Central memory CD4-positive, alpha-beta T cell (primary cell): ENCODE results near the gene TESPA1.
"Not testable (repeated sequence)": the region's sequence is repeated elsewhere in the genome, so short reads cannot be mapped to it uniquely, and the experiment has no call there.

Experiments used
- DNase-seq: peaks from one replicate; pipeline ENCODE4 v3.0.0; 2022

Gene TESPA1

DNA sequence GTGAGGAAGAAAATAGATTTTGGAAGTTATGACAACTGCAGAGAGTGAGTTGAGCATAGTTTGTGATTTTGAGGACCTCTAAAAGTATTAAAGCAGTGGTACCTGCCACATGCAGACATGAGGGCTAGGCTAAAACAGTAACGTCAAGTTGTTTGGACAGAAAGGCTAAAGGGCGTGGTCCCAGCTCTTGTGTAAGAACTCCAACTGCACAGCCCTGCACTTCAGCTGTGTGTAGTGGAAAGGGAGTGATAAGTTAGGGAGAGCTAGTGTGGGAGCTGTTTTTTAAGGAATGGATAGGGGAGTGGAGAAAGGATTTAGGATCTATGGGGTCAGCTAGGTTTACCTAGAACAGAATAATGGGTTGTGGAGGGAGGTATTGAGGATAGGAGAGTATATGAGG, 39.5 kb downstream of the TESPA1 start:
- DNase-seq = no peak

DNA sequence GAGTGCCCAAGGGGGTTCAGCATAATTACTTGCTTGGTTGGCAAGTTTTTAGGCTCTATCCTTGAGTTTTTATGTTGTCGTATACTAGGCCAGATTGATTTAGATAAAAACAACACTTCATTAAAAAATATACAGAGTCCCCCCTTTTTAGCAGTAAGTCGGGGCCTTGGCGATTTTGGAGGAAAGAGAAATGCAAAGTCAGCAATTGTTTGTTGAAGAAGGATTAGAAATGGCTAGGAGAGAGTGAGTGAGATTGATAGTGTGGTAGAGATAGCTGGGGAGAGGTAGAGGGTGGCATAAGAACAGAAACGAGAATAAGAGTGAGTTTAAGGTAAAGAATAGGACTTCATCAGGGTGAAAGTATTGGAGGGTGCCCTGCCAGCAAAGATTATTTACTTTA, 41.3 kb downstream of the TESPA1 start:
- not testable (repeated sequence) for DNase-seq

DNA sequence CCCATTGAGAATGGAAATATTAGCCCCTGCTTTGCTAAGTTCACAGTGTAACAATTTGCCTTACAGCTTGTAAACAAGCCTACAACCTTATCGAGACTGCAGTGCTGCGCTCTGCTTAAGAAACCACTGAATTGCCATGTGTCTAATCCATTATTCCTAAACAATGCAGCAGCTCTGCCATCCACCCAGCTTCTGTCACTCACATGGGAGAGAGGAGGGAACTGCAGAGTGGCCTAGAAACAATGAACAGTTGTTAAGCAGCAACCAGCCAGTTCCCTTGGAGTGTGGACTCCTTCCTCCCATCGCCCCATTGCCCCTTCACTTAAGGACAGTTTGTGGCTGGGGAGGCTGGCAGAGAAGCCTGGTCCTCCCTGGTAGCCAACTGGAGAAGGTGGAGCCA, 42.9 kb downstream of the TESPA1 start:
- no peak for DNase-seq

DNA sequence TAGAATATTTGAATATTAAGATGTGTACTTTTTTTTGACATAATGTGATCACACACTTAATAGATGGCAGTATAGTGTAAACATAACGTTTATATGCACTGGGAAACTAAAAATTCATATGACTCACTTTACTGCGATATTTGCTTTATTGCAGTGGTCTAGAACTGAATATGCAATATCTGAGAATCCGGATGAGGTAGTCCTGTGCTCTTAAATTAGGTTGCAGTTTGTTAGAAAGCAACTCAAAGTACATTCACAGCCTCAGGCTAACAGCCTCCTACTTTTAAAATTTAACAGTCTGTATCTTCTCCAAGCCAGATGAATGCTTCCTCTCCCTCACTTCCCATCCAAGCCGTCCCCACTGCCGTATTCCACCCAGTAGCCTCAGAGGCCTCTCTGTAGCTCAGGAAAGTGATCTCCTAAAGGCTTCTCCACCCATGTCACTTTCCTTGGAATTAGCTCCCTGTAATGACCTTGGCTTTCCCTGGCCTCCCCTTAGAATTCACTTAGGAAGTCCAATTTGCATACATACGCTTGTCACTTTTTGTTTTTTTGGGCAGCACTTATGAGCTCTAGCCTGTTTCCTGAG, 43.7 kb downstream of the TESPA1 start:
- DNase-seq = no peak

DNA sequence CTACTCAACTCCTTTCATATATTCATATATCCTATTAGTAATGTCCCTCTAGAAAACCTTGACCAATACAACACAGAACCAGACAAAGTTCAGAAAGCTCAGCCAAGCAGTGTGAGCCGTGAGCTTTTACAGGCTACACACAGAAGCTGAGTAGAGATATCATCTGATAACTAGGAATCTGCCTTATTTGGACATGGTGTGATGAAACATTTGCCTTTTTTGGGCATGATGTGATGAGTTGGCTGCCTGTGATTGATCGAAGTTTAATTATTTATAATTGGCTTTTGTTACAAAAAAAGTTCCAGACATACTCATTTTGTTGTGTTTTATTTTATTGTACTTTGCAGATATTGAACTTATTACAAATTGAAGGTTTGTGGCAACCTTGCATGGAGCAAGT, 46.6 kb downstream of the TESPA1 start:
- DNase-seq = no peak

DNA sequence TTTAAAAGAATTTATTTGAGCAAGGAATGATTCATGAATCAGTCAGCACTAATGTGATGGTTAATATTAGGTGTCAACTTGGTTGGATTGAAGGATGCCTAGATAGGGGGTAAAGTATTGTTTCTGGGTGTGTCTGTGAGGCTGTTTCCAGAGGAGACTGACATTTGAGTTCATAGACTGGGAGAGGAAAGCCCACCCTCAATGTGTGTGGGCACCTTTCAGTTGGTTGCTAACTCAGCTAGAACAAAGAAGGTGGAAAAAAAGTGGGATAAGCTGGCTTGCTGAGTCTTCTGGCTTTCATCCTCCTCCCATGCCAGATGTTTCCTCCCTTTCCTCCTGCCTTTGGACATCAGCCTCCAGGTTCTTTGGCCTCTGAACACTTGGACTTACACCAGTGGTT, 47.2 kb downstream of the TESPA1 start:
- no peak for DNase-seq

DNA sequence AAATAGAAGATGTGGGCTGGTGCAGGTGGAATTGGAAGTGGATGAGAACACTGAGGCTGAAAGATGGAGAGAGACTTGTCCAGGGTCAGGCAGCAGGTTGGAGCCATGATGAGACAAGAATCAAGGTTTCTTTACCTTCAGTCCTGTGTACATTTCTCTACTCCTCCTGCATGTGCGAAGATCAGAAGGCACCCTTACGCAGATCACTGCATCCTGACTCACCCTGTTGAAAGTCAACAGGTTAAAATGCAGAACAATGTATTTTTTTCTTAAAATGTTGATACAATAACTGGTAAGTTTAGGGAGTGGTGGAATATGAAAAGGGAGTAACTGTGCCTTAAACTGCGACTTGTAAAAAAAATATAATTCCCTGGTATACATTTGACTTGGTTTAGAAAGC, 47.8 kb downstream of the TESPA1 start:
- no peak for DNase-seq

DNA sequence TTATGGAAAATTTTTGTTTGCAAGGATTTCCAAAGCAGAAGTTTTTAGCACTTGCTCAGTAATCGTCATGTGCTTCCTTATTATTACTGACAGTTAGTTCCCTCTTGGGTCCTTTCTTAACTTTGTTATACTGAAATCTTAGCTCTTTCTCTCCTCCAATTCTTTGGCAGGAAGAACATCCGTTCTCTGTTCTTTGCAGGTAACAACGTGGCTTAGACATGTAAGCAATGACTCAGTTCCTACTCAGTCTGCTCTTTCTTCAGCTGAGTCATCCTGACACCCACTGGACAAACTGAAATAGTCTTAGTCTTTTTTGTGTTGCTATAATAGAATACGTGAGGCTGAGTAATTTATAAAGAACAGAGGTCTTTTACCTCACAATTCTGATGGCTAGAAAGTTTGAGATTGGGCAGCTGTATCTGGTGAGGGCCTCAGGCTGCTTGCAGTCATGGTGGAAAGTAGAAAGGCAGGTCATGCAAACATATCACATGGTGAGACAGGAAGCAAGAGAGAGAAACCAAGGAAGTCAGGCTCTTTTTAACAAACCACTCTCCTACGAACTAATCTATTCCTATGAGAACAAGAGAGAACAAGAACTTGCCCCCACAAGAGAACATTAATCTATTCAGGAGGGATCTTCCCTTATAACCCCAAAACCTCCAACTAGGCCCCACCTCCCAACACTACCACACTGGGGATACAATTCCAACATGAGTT, 49.2 kb downstream of the TESPA1 start:
- DNase-seq = peak; percentile 56

DNA sequence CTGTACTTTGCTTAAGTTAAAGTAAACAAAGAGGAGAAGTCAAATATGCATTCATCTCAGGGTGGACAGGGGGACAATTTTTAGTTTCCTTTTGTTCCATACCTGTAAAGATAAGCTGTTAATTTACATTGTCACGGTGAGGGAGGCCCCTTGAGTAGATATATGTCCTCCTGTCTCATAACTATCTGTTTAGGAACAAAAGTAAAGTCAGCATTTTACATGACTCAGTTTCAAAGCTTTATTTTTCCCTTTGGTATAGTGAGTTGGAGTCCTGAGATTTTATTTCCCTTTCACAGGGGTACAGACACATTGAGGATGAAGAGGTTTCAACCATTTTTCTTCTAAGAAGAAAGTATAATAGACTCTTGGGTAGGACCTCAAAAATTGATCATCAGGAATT, 50.1 kb downstream of the TESPA1 start:
- no peak for DNase-seq

DNA sequence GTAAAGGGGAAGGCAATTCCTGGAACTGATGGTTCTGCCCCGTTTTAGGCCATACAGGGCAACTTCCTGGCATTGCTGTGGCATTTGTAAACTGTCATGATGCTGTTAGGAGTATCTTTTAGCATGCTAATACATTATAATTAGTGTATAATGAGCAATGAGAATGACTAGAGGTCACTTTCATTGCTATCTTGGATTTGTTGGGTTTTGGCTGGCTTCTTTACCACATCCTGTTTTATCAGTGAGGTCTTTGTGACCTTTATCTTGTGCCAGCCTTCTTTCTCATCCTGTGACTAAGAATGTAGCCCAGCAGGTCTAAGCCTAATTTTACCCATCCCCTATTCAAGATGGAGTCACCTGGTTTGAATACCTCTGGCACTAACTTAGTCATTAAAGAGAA, 51.2 kb downstream of the TESPA1 start:
- DNase-seq = peak; percentile 15

DNA sequence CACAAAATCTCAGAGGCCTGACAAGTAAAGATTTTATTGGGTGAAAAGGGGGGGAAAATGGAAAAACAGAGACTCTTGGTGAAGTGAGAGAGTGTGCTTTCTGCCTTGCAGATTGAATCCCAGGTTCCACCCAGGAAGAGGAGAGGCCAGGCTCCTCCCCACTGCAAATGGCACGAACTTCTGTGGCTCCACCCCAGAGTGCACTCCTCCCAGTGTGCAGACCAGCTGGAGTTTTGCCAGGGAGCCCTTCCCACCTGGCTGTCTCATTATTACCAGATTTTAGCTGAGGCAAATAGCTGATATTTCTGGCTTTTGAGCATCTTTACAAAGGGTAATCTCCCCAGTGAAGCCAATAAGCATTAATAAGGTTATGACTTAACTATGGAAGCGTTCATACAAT, 51.9 kb downstream of the TESPA1 start:
- DNase-seq = no peak

DNA sequence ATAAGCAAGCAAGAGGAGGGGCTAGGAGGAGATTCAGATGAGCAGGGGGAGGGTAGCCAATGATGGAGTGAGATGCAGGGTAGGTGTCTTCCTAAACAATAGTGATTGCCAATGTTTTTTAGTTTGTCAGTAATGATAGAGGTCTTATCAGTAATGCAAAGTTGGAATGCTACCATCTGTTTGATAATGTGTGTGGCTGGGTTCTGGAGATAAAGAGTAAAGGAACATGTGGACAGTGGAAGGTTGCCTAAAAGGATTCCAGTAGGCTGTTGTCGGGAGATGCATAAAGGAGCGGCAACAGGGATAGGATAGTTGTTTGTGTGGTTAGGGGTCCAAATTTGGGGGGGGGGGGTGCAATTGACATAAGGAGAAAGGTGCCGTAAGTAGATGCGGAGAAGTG, 52.5 kb downstream of the TESPA1 start:
- no peak for DNase-seq

DNA sequence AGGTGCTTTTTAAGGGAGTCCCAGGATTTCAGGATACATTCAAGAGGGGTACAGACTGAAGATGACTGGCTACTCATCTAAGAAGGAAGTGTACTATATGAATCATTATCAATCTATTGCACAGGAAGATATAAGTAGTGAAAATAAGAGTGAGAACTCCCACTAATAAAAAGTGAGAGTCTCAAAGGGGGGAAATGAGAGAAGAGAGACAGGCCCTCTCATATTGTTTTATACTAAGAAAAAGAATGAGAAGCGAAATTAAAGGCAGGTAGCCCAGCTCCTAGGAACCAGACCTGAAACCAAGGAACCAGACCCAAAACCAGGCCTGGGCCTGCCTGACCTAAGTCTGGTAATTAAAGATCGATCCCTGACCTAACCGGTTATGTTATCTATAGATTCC, 54.6 kb downstream of the TESPA1 start:
- DNase-seq = no peak

DNA sequence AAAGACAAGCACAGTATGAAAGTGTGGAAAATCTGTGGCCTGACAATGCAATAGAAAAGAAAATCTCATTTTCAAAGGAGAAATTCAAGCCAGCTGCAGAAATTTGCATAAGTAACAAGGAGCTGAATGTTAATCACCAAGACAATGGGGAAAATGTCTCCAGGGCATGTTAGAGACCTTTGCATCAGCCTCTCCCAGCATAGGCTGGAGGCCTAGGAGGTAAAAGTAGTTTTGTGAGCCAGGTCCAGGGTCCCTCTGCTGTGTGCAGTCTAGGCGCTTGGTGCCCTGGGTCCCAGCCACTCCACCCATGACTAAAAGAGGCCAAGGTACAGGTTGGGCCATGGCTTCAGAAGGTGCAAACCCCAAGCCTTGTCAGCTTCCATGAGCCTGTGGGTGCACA, 58.3 kb downstream of the TESPA1 start:
- no peak for DNase-seq

DNA sequence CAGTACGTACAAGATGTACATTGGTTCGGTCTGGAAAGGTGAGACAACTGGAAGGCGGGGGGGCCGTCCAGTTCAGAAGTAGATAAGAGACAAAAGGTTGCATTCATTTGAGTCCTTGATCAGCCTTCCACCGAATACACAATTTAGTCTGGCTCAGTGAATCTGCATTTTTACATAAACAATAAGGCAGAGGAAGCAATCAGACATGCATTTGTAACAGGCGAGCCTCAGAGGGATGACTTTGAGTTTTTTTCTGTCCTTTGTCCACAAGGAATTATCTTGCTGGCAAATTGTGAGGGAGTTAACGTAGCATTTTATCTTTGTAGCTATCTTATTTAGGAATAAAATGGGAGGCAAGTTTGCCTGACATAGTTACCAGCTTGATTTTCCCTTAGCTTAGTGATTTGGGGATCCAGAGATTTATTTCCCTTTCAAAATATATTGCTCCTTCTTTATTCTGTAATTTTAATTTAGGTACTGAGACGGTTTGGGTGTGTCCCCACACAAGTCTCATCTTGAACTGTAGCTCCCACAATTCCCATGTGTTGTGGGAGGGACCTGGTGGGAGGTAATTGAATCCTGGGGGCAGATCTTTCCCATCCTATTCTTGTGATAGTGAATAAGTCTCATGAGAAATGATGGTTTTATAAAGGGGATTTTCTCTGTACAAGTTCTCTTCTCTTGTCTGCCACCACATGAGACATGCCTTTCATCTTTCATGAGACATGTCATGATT, 59.4 kb downstream of the TESPA1 start:
- DNase-seq = no peak

DNA sequence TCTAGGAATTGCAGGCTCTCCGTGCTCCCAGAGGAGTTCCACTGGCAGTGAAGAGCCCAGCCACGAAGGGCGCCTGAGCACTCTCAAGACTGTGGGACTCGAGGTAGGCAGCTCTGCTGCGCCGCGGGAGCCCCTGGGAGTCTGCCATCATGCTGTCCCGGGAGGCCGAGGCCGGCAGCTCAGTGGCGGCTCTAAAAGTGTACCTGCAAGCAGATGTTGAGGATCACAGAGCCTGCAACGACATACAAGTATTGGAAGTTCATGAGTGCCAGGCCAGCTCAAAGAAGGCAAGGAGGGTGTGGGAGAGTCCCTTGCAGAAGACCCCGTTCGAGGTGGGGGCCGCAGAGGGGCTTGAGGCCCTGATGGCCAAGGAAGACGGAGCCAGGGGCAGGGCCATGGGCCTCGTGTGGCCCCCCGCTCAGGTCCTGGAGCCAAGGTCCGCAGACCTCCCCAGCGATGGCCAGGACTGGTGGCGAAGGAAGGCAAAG, 67.5 kb downstream of the TESPA1 start:
- DNase-seq = no peak
